ENCODE measurements around the gene DPH3.

DPH3 gene

GRCh38 chr3:16279010-16279801 lies 14.5 kb upstream of the DPH3 start:
- no peak overlapping the region for H3K27ac ChIP-seq (ENCODE audit: extremely low read depth, low read depth, low read length)
- CTCF ChIA-PET = interaction anchor here (1.0 to 3.0 kb wide), 3 partner anchors 11 to 14 kb away, joined by 3 to 13 read pairs (median 4); partner anchors contain the start of gene OXNAD1
- no peaks in the 10 kb centered on the region for H3K9me3 ChIP-seq (ENCODE audit: control insufficient read depth, insufficient read depth, low read depth, low read length)
- H3K4me3 ChIP-seq (ENCODE audit: low read depth, low read length) = no peak overlapping the region
- peaks cover 15 to 49% of the 10 kb centered on the region in 2 experiments for H3K36me3 ChIP-seq (ENCODE audit: control insufficient read depth in 2 of 2, insufficient read depth in 1 of 2, low read length in 2 of 2)
- TF ChIP-seq ZNF221 (tag by site-specific recombination; IDR thresholded peaks at IDR 0.05; ENCODE audit: borderline replicate concordance) = no peak
- TF ChIP-seq, protein P1, sequence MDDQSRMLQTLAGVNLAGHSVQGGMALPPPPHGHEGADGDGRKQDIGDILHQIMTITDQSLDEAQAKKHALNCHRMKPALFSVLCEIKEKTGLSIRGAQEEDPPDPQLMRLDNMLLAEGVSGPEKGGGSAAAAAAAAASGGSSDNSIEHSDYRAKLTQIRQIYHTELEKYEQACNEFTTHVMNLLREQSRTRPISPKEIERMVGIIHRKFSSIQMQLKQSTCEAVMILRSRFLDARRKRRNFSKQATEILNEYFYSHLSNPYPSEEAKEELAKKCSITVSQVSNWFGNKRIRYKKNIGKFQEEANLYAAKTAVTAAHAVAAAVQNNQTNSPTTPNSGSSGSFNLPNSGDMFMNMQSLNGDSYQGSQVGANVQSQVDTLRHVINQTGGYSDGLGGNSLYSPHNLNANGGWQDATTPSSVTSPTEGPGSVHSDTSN (CRISPR knock-in tag; IDR thresholded peaks at IDR 0.05) = no peak
- no peak for TF ChIP-seq ZNF248 (tag by site-specific recombination; IDR thresholded peaks at IDR 0.05)
- TF ChIP-seq PRDM1 (tag by site-specific recombination; IDR thresholded peaks at IDR 0.05) = peak; percentile 61
- POLR2A ChIA-PET = no interaction called here
- H3K4me1 ChIP-seq (ENCODE audit: control insufficient read depth, insufficient read depth, low read length) = no peaks in the 10 kb centered on the region

DNA sequence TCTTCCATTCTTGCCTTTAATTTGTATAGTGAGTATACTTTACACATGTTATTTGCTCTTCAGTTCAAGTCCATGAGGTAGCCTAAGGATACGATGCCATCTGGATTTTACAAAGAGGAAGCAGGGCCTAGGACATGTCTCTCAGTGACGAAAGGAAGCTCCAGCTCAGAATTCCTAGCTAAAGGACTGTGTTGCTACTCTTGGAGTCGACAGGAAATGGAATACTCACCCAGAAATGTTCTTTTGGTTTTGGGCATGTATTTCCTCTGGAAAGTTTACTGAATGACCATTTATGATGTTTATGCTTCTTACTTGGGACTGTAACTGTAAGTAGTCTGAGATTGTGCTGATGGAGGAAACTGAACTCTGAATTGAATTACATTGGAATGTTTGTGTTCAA lies 12.7 kb upstream of the DPH3 start:
- CTCF ChIA-PET = interaction anchor here (1.5 kb wide), 1 partner anchor 29 kb away, joined by 3 read pairs; no protein-coding TSS in a partner anchor
- Histone ChIP-seq H3K4me1 (ENCODE audit: control insufficient read depth, insufficient read depth, low read length) (no peaks in the 10 kb centered on the region), H3K9me3 (ENCODE audit: control insufficient read depth, insufficient read depth, low read depth, low read length) (no peaks in the 10 kb centered on the region), H3K4me3 (ENCODE audit: low read depth, low read length) (no peak overlapping the region), H3K36me3 (ENCODE audit: control insufficient read depth in 2 of 2, insufficient read depth in 1 of 2, low read length in 2 of 2) (peaks cover 20 to 46% of the 10 kb centered on the region in 2 experiments), H3K27ac (ENCODE audit: extremely low read depth, low read depth, low read length) (no peak overlapping the region)
- TF ChIP-seq MEIS1 (CRISPR knock-in tag; IDR thresholded peaks at IDR 0.05; ENCODE audit: borderline replicate concordance) = no peak
- no peak for TF ChIP-seq KLF16 (tag by site-specific recombination; IDR thresholded peaks at IDR 0.05)
- no peak for TF ChIP-seq ZNF423 (tag by site-specific recombination; IDR thresholded peaks at IDR 0.05)
- TF ChIP-seq SETDB1 (IDR thresholded peaks at IDR 0.05; ENCODE audit: insufficient read length, low read length) = no peak
- TF ChIP-seq ZNF121 (tag by site-specific recombination; IDR thresholded peaks at IDR 0.05) = no peak
- no peak for TF ChIP-seq ZXDB (tag by site-specific recombination; IDR thresholded peaks at IDR 0.05)
- TF ChIP-seq OSR2 (tag by site-specific recombination; IDR thresholded peaks at IDR 0.05) = no peak
- no peak for TF ChIP-seq PRDM6 (tag by site-specific recombination; IDR thresholded peaks at IDR 0.05)
- TF ChIP-seq ZFP3 (tag by site-specific recombination; IDR thresholded peaks at IDR 0.05; ENCODE audit: low read depth) = no peak
- TF ChIP-seq ZNF473 (tag by site-specific recombination; IDR thresholded peaks at IDR 0.05) = no peak
- TF ChIP-seq ZBTB21 (tag by site-specific recombination; IDR thresholded peaks at IDR 0.05) = no peak
- TF ChIP-seq ZFP37 (tag by site-specific recombination; IDR thresholded peaks at IDR 0.05) = no peak
- TF ChIP-seq ZNF2 (tag by site-specific recombination; IDR thresholded peaks at IDR 0.05) = no peak
- TF ChIP-seq HOXC10 (CRISPR knock-in tag; IDR thresholded peaks at IDR 0.05) = no peak
- POLR2A ChIA-PET = no interaction called here

DNA sequence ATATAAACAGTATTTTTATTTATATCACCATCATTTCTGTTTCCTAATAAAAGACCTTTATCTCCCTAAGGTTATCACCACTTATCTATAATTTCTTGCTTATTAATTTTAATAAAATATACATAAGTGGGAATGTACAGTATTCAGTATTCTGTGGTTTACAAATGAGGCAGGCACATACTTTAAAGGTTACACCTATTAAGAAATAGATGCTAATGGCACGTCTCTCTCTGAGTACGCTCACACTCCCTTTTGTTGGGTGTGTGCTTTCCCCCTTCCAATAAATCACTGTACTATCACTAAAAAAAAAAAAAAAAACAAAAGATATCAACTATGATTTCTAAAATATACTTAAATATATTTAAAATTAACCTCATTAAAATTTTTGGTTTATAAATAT lies 9.1 kb upstream of the DPH3 start:
- Histone ChIP-seq H3K36me3 (ENCODE audit: control insufficient read depth in 2 of 2, insufficient read depth in 1 of 2, low read length in 2 of 2) (peaks cover 30 to 60% of the 10 kb centered on the region in 2 experiments), H3K27ac (ENCODE audit: extremely low read depth, low read depth, low read length) (no peak overlapping the region), H3K4me3 (ENCODE audit: low read depth, low read length) (no peak overlapping the region), H3K9me3 (ENCODE audit: control insufficient read depth, insufficient read depth, low read depth, low read length) (no peaks in the 10 kb centered on the region), H3K4me1 (ENCODE audit: control insufficient read depth, insufficient read depth, low read length) (no peaks in the 10 kb centered on the region)
- TF ChIP-seq SP3 (tag by site-specific recombination; IDR thresholded peaks at IDR 0.05) (no peak), ZNF777 (tag by site-specific recombination; IDR thresholded peaks at IDR 0.05; ENCODE audit: borderline replicate concordance) (no peak), CTCF (tag by site-specific recombination; IDR thresholded peaks at IDR 0.05) (no peak)
- ChIA-PET POLR2A (no interaction called here), CTCF (interaction anchor here (0.6 kb wide), 1 partner anchor 276 kb away, joined by 3 read pairs; no protein-coding TSS in a partner anchor)
